GM18511 (cell line): Measurements from ENCODE around the gene CDH4.

ENCODE experiments used
- ATAC-seq: cut with Tn5 transposase; IDR thresholded peaks from one replicate; pipeline ENCODE4 v1.9.1; 2021; ENCODE audit warnings: mild to moderate bottlenecking, moderate library complexity; ENCODE audit not compliant: unreplicated experiment

CDH4 gene

GRCh38 chr20:61567204-61567603 is 315.1 kb downstream of the CDH4 start:
- no peak for ATAC-seq

- no peak for ATAC-seq
Measured at GRCh38 chr20:61569825-61570224, 317.8 kb downstream of the CDH4 start.

- no peak for ATAC-seq
Measured at GRCh38 chr20:61570646-61571195, 318.7 kb downstream of the CDH4 start.

GRCh38 chr20:61571221-61571620 is 319.2 kb downstream of the CDH4 start:
- no peak for ATAC-seq

GRCh38 chr20:61571916-61572711 is 320.1 kb downstream of the CDH4 start:
- ATAC-seq = no peak

GRCh38 chr20:61572789-61573188 is 320.7 kb downstream of the CDH4 start:
- no peak for ATAC-seq

- ATAC-seq = no peak
Measured at GRCh38 chr20:61573415-61574305, 321.6 kb downstream of the CDH4 start.

- ATAC-seq = no peak
Measured at GRCh38 chr20:61575151-61575937, 323.3 kb downstream of the CDH4 start.

- ATAC-seq = no peak
Measured at GRCh38 chr20:61576372-61576771, 324.3 kb downstream of the CDH4 start.

GRCh38 chr20:61577065-61577464 is 325.0 kb downstream of the CDH4 start:
- no peak for ATAC-seq

GRCh38 chr20:61579908-61580307 is 327.8 kb downstream of the CDH4 start:
- ATAC-seq = no peak

GRCh38 chr20:61580958-61581824 is 329.1 kb downstream of the CDH4 start:
- no peak for ATAC-seq

- no peak for ATAC-seq
Measured at GRCh38 chr20:61581825-61582188, 329.7 kb downstream of the CDH4 start.

- ATAC-seq = no peak
Measured at GRCh38 chr20:61582196-61582923, 330.3 kb downstream of the CDH4 start.

- ATAC-seq = no peak
Measured at GRCh38 chr20:61583356-61583755, 331.3 kb downstream of the CDH4 start.

GRCh38 chr20:61584851-61585250 is 332.8 kb downstream of the CDH4 start:
- ATAC-seq = no peak

GRCh38 chr20:61585764-61586163 is 333.7 kb downstream of the CDH4 start:
- no peak for ATAC-seq

- ATAC-seq = no peak
Measured at GRCh38 chr20:61587036-61587435, 335.0 kb downstream of the CDH4 start.

- no peak for ATAC-seq
Measured at GRCh38 chr20:61587681-61588289, 335.7 kb downstream of the CDH4 start.
